DMS 273 (cell line): ENCODE data around the gene A2ML1.
"Not testable (repeated sequence)": the region's sequence is repeated elsewhere in the genome, so short reads cannot be mapped to it uniquely, and the experiment has no call there.

Experiments used
- DNase-seq: peaks from one replicate; lab custom pipeline; 2025; ENCODE audit not compliant: unreplicated experiment; lab: John Stamatoyannopoulos, UW

A2ML1 gene

GRCh38 chr12:8847435-8847834, 25.0 kb downstream of the A2ML1 start:
- DNase-seq: no peak

- no peak for DNase-seq
Observed at GRCh38 chr12:8849876-8850275, 27.5 kb downstream of the A2ML1 start.

- no peak for DNase-seq
Observed at GRCh38 chr12:8852119-8852518, 29.7 kb downstream of the A2ML1 start.

- no peak for DNase-seq
Observed at GRCh38 chr12:8855891-8856290, 33.5 kb downstream of the A2ML1 start.

GRCh38 chr12:8859448-8859847, 37.0 kb downstream of the A2ML1 start:
- DNase-seq: not testable (repeated sequence)

- DNase-seq: peak; percentile 45
Observed at GRCh38 chr12:8860165-8860961, 37.9 kb downstream of the A2ML1 start.

- DNase-seq: no peak
Observed at GRCh38 chr12:8866429-8866828, 44.0 kb downstream of the A2ML1 start.

- no peak for DNase-seq
Observed at GRCh38 chr12:8867009-8867408, 44.6 kb downstream of the A2ML1 start.

- no peak for DNase-seq
Observed at GRCh38 chr12:8867786-8868185, 45.4 kb downstream of the A2ML1 start.

GRCh38 chr12:8870586-8870985, 48.2 kb downstream of the A2ML1 start:
- peak; percentile 48 for DNase-seq

- DNase-seq: no peak
Observed at GRCh38 chr12:8871068-8871467, 48.6 kb downstream of the A2ML1 start.

- no peak for DNase-seq
Observed at GRCh38 chr12:8876887-8877286, 54.5 kb downstream of the A2ML1 start.

- DNase-seq: no peak
Observed at GRCh38 chr12:8886502-8887284, 64.3 kb downstream of the A2ML1 start.

- no peak for DNase-seq
Observed at GRCh38 chr12:8887285-8887715, 64.9 kb downstream of the A2ML1 start.

GRCh38 chr12:8890313-8891085, 68.1 kb downstream of the A2ML1 start:
- DNase-seq: peak; percentile 61

- DNase-seq: no peak
Observed at GRCh38 chr12:8891976-8892375, 69.6 kb downstream of the A2ML1 start.

GRCh38 chr12:8894378-8894777, 72.0 kb downstream of the A2ML1 start:
- no peak for DNase-seq

- no peak for DNase-seq
Observed at GRCh38 chr12:8894986-8895385, 72.6 kb downstream of the A2ML1 start.

- no peak for DNase-seq
Observed at GRCh38 chr12:8897081-8897480, 74.7 kb downstream of the A2ML1 start.

GRCh38 chr12:8899830-8900229, 77.4 kb downstream of the A2ML1 start:
- DNase-seq: no peak

GRCh38 chr12:8902703-8903102, 80.3 kb downstream of the A2ML1 start:
- not testable (repeated sequence) for DNase-seq
